CD4-positive, alpha-beta T cell treated with Interleukin-17A for 4 hours (primary cell): Measurements from ENCODE around the gene CALU.

ENCODE experiments used
- DNase-seq: peaks from one replicate; pipeline ENCODE4 v3.0.0-alpha.2; 2020; ENCODE audit warnings: mixed read lengths

Gene CALU

DNA sequence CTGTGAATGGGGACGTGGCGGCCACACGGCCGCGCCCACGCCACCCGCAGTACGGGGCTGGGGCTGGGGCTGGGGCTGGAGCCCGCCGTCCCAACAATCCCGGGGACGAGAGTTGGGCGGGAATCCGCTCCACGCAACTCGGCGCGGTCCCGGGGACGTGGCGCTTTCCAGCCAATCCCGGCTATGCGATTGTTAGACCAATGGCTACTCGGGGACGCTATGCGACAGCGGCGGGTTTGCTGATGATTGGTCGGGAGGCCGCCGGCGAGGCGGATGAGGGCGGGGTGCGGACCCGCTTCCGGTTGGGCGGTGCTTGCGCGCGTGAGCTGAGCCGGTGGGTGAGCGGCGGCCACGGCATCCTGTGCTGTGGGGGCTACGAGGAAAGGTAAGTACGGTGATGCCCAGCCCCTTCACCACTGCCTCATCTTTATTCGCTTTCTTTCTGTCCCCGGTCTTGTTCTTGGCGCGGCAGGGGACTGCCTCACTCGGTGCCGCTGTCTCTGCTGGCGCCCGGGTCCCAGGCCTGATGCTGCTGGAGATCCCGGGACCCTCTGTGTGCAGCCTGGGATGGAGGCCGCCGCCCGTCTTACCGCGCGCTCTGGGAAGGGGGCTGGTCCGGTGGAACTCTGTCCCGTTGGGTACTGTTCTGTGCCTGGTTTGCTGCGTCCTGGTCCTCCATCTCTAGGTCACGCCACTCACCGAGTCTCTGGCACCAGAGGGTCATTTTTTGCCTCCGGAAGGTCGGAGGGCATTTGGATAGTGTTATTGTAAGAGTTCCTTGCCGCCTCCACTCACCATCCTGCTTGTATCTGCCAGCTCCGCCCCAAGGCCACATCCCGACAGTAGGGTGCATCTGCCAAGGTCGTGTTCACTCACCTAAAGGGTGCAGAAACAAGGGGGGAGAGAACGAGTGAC, at the start of gene CALU:
Gene CALU (plus strand): TSS at position 312 of the 915 bp plus-strand sequence. CDS start 9,225 bp downstream, outside the sequence.
- peak; percentile 95 for DNase-seq

DNA sequence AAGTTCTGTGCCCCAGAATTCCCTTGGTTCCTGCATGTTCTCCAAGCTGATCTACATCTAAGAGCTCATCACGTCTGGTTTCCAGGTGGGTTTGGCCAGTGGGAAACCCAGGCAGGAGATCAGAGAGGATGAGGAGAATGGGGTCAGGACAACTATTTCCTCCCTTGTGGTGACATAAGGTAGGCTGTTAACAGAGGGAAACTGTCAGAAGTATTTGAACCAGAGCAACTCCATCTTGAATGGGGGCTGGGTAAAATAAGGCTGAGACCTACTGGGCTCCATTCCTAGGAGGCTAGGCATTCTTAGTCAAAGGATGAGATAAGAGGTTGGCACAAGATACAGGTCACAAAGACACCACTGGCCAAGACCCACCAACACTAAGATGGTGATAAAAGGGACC, 47.9 kb upstream of the CALU start:
- no peak for DNase-seq

DNA sequence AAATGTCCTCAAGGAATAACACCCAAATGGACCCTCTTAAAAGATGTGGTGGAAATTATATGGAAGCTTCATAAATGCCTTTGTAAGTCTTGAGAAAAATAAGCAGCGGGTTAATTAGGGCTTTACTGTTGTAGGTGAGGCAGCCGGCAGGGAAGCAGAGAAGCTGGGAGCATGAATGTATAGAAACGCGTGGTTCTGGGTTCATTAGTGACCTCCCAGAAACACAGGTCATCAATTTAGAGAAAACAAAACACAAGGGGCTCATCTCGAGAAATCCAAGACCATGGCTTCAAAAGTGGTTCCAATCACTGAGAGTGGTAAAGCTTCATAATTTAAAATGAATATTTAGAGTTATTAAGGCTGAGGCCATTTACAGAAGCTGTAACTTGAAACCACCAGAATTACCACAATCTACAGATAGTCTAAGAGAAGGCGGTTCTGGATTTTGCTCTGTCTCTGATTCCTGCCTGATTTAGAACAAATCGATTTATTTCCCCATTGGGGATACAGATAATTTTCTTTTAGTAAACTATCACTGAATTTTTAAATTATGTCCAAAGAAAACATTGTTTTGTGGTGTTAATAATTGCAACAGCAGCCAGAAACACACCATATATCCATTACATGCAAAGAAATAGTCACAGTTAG, 46.4 kb upstream of the CALU start:
- DNase-seq = no peak

DNA sequence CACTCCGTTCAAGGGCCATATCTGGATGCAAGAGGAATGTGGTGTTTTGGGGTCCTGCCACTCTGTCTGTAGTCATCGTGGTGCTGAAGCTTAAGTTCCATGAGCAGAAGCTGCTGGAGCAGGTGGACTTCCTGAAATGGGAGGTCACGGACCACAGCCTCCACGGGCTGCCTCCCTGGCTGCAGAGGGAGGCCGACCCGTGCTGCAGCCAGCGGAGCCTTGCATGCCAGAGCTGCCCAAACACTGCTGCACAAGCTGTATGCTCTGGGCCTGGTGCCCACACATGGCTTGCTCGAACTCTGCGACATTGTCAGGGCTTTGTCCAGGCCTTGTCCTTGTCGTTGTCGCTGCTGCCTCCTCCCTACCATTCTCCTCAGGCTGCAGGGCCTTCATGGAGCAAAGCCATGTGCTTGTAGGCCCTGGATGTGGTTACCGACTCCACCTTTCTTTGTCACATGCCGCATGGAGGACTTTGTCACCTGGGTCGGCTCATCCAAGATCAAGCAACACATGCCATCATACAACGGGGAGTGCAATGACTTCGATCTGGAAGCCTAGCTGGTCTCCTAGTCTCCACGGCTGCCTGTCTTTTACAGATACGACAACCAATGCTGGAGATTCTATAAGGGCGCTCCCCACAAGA, 45.7 kb upstream of the CALU start:
- no peak for DNase-seq

DNA sequence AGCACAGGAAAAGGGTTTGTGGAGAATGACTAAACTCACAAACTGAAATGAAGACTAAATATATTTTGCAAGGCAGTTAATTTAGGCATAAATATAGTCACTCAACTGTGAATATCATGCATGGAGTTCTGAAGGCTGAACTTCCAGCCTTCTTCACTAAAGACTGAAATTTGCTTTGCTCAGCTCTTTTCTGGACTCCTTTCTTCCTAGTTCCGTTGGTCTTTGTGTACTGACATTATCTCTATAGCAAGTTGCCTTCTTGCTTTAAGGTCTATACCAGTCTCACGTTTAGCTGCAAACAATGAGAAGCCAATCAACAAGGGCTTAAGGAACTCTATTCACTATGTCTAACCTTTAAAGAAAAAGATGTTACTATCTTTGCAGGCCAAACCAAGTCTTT, 44.4 kb upstream of the CALU start:
- no peak for DNase-seq

DNA sequence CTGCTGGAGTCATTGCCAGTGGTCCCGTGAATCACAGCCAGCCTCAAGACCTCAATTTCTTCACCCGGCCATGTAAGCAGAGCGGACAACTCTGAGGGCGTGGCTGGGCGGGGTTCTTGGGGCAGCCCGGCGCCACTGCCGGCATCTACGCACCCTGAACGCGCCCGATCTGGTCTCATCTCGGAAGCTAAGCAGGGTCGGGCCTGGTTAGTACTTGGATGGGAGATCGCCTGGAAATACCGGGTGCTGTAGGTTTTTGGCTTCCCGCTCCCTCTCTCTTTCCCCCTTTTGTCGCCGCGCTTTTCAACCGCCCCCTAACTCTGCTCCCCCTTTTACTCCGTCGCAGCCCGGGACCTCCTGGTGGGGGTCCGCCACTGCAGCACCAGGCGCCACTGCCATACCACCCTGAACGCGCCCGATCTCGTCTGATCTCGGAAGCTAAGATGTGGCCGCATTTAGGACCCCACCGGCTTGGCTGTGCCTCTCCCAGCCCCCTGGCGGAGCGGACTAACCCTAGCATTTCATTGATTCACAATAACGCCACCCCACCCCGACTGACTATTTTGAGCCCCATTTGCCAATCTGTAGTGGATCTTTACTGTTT, 41.8 kb upstream of the CALU start:
- peak; percentile 22 for DNase-seq

DNA sequence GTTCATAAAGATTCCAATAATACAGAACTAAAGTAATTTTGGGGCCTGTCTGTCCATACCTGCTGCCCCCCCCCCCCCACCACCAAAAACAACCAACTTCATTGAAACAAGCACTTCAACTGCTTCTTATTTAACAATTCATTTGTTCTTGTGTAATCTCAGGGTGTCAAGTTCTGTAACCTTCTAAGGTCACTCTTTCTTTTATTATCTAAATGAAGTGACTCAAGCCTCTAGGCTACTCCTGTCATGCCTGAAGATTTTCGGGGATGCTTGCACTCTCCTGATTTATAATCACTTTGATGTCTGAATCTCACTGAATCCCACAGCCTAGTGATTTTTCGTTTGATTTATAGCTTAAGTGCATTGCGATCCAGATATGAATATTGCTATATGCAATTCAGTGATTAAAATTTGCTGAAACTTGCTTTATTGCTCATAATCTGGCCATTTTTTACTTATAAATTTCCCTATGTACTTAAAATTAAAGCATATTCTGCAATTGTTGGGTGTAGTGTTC, 39.9 kb upstream of the CALU start:
- DNase-seq = no peak

DNA sequence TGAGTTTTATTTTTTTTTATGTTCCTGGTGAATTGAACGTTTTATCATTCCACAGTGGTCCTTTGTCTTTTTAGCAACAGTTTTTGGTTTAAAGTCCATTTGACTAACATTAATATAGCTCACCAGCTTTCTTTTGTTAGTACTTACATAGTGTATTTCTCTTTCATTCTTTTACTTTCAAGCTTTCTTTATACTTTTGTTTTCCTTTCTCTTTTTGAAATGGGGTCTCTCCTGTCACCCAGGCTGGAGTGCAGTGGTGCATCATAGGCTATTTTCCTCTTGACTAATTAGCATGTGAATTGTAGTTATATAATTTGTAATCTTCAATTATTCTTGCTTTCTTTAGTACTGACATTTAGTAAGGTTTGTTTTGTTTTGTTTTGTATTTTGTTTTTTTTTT, 39.3 kb upstream of the CALU start:
- no peak for DNase-seq

DNA sequence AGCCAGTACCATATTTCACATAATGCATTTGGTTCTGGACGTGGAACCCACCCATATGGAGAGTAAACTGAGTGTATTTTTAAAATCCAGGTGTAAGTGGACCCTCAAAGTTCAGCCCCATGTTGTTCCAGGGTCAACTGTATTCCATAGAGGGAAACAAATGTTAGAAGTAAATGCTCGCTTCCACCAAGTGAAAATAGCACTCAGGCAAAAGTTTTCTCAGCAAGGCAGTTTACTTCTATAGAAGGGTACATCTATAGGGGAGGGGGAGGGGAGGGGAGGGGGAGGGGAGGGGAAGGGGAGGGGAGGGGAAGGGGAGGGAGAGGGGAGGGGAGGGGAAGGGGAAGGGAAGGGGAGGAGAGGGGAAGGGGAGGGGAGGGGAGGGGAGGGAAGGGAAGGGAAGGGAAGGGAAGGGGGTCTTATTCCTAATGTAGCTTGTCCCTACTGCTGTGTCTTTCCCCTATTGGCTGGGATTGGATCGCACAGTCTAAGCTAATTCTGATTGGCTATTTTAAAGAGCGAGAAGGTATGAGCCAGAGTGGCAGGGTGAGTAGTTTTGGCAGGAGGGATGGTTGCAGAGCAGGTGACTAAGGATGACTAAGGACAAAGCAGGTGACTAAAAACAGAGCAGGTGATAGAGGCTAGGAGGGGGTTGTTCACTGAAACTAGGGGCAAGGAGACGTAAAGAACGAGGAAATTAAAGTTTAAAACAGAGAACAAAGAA, 37.9 kb upstream of the CALU start:
- DNase-seq = no peak

DNA sequence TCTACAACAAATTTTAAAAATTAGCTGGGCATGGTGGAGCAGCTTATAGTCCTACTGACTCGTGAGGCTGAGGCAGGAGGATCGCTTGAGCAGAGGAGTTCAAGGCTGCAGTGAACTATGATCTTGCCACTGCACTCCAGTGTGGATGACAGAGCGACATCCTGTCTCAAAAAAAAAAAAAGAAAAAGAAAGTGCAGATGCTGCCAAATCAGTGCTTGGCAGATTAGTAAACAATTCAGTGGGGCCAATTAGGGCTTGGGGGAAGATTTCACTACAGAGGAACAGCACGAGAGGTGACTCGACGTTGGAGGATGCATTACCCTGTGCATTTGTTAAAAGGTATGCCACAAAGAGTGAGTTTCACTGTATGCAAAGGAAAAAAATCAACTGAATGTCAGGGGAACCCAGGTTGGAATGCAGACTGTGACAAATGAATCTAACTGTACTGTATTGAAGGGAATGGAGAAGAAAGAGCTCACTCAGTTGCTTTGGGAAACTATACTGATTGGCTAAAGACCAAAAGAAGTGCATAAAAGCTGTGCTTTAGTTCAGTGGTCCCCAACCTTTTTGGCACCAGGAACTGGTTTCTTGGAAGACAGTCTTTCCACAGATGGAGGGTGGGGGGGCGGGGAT, 35.4 kb upstream of the CALU start:
- no peak for DNase-seq

DNA sequence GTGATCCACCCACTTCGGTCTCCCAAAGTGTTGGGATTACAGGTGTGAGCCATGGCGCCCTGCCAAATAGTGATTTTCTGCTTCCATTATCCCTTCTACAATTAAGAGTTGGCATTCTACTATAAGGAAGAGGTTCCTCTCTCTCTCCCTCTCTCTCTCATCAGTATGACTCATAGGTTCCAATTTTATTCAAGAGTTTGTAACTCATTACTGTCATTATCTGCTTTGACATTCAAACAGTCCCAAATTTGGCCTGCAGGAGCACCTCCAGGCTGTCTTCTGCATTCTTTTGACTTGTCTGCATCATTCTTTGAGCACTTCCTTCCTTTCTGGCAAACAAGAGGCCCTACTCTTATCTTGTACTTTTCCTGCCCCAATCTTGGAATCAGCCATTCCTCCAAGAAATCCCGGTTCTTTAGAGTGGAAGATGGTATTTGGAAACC, 33.2 kb upstream of the CALU start:
- no peak for DNase-seq

DNA sequence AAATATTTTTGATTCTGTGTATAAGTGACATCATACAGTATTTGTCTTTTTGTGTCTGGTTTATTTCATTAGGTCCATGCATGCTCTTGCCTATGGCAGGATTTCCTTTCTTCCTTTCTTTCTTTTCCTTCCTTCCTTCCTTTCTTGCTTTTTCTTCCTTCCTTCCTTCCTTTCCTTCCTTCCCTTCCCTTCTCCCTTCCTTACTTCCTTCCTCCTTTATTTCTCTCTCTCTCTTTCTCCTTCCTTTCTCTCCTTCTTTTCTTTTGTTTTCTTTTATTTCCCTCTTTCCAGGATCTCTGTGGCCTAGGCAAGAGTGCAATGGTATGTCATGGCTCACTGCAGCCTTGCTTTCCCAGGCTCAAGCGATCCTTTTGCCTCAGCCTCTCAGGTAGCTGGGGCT, 31.4 kb upstream of the CALU start:
- DNase-seq = no peak

DNA sequence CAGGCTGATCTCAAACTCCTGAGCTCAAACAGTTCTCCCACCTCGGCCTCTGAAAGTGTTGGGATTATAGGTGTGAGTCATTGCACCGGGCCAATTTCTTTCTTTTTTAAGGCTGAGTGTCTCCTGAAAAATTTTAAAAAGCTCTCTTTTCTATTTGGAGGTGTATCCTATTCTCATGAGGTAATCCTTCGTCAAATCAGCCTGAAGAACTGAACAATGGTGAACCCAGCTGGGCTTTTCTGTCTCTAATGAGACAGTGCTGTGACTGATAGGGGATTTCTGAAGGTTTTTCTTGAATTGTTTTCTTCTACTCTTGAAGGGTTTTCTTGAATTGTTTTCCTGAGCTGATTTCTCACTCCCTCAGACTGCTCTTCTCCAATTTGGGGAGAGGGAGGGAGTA, 30.9 kb upstream of the CALU start:
- no peak for DNase-seq

DNA sequence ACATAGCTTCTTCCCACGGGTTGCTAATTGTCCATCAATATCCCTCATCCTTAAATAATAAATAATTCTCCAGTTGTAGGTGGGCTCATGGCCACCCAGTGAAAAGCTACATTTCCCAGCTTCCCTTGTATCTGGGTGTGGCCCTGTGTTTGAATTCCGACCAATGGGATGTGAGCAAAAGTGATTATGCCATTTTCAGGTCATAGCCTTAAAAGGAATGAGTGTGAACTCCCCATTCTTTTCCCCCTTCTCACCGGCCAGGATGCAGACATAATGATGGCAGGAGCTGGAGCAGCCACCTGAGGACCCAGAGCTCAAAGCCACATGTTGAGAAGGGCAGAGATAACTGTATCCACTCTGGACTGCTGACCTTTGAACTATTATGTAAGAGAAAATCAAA, 30.3 kb upstream of the CALU start:
- DNase-seq = no peak

DNA sequence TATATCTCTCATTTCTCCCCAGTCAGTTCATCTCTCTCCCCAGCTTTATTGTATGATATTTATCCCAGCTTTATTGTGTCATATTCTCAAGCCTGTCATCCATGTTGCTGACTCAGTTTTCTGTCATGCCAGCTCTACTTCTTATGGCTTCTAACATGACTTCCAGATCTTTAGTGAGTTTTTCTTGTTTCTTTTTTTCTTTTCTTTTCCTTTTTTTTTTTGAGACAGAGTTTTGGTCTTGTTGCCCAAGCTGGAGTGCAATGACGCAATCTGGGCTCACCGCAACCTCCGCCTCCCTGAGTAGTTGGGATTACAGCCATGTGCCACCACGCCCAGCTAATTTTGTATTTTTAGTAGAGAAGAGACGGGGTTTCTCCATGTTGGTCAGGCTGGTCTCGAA, 28.7 kb upstream of the CALU start:
- no peak for DNase-seq

DNA sequence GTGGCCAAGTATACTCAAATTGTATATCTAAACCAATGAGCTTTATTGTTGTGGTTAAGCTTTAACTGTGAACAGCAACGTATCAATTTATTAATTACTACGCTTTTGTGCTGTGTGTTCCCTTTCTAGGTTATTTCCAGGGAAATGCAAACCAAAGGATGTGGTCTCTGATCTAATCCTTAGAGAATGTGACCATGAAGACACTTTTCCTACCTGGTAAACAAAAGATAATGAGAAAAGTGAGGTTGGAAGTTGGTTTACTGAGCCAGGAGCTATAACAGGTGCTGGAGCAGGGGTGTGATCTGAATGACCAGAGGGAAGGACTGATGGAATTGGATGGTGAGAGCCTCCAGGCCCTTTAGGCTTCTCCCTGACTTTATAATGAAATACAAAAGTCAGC, 25.4 kb upstream of the CALU start:
- DNase-seq = no peak

DNA sequence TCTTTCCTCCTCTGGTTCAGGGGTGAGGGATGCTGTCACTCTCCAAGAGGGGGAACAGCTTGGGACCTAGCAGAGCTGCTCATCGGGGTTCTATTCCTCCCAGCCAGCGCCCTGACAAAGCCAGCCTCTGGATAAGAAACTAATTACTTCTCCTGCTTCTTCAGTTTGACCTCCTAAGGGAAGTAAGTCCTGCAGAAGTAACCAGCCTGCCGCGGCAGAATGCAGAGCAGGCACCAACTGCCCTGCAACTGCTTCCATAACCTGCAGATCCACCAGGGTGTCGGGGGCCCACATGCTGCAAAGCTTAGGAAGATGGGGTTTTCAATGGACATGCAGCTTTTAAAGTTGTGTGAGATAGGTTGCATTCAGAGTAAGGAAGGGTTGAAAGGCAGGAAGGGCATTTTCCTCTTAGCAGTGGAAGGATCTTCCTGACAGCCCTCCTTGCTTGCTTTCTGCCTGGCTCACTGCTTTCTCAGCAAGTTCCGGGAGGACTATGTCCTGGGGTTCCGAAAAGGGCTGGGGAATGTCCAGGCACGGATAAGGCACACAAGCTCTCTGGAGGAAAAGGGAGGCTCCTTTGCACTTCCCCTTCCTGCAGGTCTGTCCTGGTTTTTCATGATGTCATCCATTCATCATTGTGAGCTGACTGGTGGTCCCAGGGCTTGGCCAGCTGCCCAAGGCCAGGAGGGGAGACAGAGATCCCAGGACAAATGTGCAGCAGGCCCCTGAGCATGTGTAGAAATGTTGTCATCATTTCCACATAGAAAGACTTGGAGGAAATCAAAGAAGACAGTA, 24.3 kb upstream of the CALU start:
- no peak for DNase-seq

DNA sequence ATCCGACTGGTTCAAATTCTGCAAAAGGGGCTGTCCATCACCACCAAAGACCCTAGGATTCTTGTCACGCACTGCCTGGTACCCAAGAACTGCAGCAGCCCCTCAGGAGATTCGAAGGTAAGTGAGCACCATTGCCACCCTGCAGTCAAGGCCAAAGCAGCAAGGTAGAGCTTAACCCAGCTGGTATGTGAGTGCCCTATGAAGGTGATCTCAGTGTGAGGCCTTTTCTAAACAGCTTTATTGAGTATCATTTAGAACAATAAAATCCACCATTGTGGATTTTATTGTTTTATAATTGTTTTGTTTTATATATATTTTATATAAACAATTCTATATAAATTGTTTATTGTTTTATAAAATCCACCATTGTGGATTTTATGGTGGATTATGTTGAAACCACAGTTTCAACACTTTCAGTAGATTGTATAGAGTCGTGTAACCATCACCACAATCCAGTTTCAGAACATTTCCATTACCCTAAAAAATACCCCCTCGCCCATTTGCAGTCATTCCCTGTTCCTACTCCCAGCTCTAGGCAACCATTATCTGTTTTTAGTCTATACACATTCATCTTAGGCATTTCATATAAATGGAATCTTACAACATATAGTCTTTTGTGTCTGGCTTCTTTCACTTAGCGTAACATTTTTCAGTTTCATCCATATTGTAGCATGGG, 20.1 kb upstream of the CALU start:
- no peak for DNase-seq

DNA sequence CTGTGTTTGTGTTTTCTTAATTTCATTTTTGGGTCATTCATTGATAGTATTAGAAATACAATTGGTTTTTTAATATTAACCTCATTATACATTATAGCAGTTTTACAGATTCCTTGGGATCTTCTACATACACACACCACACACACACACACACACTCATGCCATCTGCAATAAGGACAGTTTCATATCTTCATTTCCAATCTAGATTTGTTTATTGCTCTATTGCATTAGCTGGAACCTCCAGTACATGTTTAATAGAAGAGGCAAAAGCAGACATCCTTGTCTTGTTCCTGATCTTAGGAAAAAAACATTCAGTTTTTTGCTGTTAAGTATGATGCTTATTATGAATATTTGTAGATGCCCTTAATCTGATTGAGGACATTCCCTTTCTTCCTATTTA, 17.8 kb upstream of the CALU start:
- DNase-seq = no peak

DNA sequence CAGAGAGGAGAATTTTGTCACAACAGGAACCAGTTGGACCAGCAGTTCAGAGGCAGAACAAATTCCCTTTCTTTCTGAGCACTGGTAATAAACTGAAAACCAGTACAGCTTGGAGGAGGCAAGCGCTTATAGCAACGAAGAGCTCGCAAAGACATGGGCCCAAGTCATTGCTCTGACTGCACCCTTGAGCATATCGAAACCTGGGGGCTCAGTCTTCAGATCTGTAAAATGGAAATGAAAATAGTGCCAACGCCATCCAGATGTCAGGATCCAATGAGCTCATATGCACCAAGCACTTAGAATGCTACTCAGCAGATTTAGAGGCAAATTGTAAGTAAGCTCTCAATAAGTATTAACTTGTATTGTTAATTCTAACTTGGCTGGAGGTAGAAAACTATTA, 14.4 kb upstream of the CALU start:
- no peak for DNase-seq

DNA sequence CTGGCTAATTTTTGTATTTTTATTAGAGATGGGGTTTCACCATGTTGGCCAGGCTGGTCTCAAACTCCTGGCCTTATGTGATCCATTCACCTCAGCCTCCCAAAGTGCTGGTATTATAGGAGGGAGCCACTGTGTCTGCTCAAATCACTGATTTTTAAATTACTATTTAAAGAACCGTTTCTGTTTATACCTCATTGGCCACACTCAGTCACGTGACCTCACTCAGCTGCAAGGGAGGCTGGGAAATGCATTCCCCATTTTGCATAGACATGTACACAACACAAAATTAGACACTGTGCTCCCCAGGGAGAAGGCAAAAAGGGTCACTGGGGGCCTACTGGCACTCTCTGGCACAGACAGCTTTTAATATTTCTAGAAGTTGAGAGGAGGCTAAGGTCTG, 13.6 kb upstream of the CALU start:
- no peak for DNase-seq
